Measurements from ENCODE around the gene IL17RC.
A peak's percentile ranks its signal among the peaks of the same experiment; 100 is the strongest.
"Not testable (repeated sequence)": the region's sequence is repeated elsewhere in the genome, so short reads cannot be mapped to it uniquely, and the experiment has no call there.

IL17RC gene

DNA sequence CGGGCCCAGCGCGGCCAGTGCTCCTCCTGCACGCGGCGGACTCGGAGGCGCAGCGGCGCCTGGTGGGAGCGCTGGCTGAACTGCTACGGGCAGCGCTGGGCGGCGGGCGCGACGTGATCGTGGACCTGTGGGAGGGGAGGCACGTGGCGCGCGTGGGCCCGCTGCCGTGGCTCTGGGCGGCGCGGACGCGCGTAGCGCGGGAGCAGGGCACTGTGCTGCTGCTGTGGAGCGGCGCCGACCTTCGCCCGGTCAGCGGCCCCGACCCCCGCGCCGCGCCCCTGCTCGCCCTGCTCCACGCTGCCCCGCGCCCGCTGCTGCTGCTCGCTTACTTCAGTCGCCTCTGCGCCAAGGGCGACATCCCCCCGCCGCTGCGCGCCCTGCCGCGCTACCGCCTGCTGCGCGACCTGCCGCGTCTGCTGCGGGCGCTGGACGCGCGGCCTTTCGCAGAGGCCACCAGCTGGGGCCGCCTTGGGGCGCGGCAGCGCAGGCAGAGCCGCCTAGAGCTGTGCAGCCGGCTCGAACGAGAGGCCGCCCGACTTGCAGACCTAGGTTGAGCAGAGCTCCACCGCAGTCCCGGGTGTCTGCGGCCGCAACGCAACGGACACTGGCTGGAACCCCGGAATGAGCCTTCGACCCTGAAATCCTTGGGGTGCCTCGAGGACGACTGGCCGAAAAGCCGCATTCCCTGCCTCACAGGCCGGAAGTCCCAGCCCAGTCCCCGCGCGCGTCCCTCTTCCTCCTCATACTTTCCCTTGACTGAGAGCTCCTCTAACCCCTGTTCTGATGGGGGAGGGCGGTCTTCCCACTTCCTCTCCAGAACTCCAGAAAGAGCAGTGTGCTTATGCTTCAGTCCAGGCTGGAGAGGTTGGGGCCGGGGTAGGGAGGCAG is 1.4 kb upstream of the IL17RC start:
- no peak for DNase-seq (ENCODE audit: low read depth in 2 of 2)

DNA sequence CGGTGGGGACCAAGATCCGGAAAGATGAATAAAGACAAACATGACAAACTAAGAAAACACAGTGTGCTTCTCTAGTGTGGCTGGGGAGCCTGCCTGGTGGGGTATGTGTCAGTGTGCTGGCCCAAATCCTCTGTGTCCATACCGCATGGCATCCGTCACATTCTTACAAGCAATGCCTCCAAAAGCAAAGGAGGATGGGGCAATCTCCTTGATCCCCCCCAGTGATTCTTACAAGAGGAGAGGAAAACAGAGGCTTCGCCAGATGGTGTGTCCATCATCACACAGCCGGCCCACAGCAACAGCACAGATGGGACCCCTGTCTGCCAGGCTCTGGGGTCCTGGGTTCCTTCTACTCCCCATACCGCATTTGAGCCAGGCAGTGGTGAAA is 558 bp upstream of the IL17RC start:
- no peak for DNase-seq (ENCODE audit: low read depth in 2 of 2)

DNA sequence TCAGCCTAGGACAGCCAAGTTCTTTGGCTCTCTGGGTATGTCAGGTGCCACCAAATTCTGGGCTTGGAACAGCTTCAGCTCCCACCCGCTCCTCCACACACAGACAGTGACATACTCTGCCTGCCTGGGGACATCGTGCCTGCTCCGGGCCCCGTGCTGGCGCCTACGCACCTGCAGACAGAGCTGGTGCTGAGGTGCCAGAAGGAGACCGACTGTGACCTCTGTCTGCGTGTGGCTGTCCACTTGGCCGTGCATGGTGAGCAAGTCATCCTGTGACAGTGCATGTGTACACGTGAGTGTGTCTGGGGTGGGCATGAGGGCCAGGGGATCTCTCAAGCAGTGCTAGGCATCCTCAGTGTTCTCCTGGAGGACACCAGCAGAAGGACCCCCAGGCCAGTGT is 922 bp downstream of the IL17RC start:
- no peak for DNase-seq (ENCODE audit: low read depth in 2 of 2)

DNA sequence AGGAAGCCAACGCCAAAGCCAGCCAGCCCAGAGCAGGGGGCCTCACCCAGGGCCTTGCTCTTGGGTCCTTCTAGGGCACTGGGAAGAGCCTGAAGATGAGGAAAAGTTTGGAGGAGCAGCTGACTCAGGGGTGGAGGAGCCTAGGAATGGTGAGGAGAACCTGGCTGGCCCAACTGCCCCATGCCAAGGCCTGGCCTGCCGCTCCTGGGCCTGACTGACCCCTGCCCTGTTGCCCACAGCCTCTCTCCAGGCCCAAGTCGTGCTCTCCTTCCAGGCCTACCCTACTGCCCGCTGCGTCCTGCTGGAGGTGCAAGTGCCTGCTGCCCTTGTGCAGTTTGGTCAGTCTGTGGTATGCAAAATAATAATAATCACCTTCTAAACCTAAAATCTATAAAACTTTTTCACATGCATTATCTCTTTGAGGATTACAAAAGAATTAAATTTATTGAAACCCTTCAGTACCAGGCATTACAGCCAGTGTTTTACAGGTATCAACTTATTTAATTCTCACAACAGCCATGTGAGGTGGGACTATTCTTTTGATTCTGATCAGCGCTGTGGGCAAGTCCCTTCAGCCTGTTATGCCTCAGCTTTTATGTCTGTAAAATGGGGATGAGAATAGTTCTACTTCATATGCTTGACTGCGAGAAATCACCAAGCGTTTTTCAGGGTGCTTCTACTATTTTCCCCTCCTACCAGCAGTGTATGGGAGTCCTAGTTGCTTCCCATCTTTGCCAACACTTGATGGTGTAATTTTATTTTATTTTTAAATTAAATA is 1.6 kb downstream of the IL17RC start:
- no peak for DNase-seq (ENCODE audit: low read depth in 2 of 2)

DNA sequence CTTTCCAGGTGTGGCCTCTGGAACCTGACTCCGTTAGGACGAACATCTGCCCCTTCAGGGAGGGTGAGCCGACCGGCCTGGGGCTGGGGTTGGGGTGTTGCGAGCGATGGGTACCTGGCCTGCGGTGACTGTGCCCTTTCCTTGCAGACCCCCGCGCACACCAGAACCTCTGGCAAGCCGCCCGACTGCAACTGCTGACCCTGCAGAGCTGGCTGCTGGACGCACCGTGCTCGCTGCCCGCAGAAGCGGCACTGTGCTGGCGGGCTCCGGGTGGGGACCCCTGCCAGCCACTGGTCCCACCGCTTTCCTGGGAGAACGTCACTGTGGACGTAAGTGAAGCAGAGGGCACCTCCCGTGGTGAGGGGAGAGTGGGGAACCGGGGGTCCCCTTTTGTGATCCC is 11.3 kb downstream of the IL17RC start:
- no peak for DNase-seq (ENCODE audit: low read depth in 2 of 2)

DNA sequence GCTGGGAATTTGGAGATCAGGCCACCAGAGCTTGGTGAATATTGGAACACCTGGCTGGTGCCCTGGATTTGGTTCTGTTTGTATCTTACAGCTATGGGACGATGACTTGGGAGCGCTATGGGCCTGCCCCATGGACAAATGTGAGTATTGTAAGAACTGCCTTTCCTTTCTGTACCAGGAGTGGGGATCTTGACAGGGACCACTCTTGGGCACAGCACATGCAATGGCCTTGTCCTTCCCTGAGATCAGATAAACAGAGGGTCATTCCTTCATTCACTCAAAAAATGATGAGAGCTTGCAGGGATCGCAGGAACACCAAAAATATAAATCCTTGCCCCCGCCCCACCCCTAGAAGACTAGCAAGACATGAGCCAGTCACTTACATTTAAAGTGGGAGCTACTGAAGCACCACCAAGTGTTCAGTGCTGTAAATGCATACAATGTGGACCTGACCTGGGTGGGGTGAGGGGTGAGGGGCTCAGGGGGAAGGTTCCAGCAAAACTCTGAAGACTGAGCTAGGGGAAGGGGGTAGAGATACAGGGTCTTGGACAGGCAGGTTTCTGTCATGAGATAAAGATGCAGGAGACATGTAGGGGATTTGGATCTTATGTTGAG is 14.0 kb downstream of the IL17RC start:
- DNase-seq (ENCODE audit: low read depth in 2 of 2), result no peak

DNA sequence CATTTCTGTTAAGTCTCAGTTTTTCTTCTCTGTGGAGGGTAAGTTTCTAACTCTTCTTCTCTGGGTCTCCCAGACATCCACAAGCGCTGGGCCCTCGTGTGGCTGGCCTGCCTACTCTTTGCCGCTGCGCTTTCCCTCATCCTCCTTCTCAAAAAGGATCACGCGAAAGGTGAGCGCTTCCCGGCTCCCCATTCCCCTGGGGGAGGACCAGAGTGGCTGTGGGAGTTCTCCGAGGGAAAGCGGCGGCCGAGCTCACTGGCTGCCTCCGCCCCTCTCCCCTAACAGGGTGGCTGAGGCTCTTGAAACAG is 15.6 kb downstream of the IL17RC start:
- no peak for DNase-seq (ENCODE audit: low read depth in 2 of 2)

DNA sequence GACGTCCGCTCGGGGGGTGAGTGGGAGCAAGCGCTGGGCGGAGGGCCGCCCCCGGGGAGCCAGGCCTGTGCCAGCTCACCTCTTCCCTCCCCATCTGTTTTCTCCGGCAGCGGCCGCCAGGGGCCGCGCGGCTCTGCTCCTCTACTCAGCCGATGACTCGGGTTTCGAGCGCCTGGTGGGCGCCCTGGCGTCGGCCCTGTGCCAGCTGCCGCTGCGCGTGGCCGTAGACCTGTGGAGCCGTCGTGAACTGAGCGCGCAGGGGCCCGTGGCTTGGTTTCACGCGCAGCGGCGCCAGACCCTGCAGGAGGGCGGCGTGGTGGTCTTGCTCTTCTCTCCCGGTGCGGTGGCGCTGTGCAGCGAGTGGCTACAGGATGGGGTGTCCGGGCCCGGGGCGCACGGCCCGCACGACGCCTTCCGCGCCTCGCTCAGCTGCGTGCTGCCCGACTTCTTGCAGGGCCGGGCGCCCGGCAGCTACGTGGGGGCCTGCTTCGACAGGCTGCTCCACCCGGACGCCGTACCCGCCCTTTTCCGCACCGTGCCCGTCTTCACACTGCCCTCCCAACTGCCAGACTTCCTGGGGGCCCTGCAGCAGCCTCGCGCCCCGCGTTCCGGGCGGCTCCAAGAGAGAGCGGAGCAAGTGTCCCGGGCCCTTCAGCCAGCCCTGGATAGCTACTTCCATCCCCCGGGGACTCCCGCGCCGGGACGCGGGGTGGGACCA is 16.1 kb downstream of the IL17RC start:
- peak; percentile 81 to 86 for DNase-seq (ENCODE audit: low read depth in 2 of 2)

DNA sequence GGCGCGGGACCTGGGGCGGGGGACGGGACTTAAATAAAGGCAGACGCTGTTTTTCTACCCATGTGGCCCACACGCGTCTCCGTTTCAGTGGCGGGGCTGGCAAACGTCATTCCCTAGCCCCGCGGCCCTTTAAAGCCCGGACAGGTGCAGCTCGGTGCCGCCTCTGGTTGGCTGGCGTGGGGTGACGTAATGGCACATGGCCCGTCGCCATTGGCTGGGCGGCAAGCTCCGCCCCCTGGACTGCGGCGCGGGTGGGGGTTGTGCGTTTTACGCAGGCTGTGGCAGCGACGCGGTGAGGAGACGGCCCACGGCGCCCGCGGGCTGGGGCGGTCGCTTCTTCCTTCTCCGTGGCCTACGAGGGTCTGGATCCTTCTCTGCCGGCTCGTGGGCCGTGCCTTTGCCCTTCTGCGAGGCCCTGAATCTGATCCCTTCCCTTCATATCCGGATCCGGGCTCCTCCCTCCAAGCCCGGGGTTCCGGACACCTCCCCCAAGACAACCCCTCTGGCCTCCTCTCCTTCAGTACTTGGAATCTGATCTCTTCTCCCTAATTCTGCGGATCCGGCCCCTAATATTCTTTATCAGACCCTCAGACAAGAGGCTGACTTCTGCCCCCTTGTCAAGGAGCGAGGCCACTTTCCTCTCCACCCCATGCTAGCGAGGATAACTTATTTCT is 16.8 kb downstream of the IL17RC start, which contains the start of gene CRELD1:
TSS of gene CRELD1 (plus strand) at position 274 of the 674 bp plus-strand sequence. CDS start 605 bp downstream, outside the sequence.
- DNase-seq (ENCODE audit: low read depth in 2 of 2), result peak; percentile 91 to 97

DNA sequence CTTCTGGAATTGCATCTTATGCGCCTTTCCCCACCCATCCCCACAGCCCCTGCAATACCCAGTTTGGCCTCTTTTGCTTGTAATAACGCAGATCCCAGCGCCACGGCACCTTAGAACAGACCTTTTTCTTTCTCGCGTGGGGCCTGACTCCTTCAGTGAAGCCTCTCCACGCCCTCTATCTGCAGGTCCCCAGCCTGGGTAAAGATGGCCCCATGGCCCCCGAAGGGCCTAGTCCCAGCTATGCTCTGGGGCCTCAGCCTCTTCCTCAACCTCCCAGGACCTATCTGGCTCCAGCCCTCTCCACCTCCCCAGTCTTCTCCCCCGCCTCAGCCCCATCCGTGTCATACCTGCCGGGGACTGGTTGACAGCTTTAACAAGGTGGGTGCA is 17.3 kb downstream of the IL17RC start:
- DNase-seq (ENCODE audit: low read depth in 2 of 2), result no peak

DNA sequence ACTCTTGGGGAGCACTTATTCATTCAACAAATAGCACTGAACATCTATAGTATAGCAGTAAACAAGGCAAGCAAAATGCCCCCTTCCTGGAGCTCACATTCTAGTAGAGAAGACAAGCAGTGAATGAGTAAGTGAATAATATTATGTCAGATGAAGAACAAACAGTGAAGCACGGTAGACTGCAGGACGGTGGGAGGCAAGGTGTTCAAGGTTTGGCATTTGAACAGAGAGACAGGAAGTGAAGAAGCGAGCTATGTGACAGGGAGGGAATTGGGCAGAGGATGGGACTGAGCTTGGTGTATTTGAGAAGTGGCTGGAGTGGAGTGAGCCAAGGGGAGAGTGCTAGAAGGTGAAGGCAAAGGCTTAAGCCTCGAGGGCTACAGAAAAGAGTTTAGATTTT is 18.1 kb downstream of the IL17RC start:
- no peak for DNase-seq (ENCODE audit: low read depth in 2 of 2)

DNA sequence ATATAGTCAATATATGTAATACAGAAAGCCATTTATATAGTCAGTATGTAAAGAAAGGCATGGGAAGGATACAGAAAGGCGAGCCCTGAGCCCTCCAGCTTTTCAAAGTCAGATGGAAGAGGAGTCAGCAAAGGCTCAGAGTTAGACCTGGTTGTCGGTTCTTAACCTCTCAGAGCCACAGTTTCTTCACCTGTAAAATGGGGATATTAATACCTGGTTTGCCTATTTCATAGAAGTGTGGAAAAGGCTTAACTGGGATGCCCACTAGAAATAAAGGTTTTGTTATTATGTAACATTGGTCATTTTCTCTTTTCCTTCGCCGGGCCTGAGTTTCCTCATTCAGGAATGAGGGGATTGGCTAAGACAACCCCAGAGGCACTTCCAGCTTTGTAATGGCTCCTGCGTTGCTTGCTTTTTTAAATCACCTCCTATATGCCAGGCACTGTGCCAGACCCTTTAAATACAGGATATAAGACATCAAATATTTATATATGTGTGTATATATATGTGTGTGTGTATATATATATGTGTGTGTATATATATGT is 19.1 kb downstream of the IL17RC start:
- DNase-seq (ENCODE audit: low read depth in 2 of 2), result no peak

DNA sequence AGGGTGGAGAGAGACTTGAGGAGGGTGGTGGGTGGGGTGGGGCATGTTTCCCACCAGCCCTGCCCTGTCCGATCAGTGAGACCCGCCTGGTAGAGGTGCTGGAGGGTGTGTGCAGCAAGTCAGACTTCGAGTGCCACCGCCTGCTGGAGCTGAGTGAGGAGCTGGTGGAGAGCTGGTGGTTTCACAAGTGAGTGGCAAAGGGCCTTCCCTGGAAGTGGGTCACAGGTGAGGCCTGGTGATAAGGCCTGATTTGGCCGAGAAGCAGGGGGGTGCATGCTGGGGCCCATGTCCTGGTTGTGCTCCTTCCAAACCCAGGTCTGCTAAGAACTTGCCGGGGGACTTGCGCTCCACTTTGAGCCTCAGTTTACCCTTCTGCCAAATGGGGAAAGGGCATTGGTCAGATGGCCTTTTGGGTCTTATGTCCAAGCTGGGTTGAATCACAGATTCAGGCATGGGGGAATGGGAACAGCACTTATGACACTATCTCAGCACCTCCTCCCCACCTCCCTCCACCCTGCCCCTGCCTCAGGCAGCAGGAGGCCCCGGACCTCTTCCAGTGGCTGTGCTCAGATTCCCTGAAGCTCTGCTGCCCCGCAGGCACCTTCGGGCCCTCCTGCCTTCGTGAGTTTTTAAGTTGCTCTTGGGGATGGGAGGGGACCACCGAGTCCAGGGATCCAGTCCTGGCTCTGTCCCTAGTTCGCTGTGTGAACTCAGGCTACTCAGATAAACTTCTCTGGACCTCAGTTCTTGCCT is 20.8 kb downstream of the IL17RC start:
- DNase-seq (ENCODE audit: low read depth in 2 of 2), result no peak

DNA sequence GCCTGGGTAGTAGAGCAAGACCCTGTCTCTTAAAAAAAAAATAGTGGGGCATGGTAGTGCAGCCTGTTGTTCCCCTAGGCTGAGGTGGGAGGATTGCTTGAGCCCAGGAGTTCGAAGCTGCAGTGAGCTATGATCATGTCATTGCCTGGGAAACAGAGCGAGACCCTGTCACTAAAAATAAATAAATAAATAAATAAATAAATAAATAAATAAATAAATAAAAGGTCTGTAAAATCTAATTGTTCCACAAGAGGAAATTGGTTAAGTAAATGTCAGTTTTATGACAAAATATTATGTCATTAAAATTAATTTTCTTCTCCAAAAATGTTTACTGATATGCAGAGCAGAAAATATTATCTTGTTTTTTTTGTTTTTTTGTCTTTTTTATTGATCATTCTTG is 22.1 kb downstream of the IL17RC start:
- DNase-seq (ENCODE audit: low read depth in 2 of 2), result no peak

DNA sequence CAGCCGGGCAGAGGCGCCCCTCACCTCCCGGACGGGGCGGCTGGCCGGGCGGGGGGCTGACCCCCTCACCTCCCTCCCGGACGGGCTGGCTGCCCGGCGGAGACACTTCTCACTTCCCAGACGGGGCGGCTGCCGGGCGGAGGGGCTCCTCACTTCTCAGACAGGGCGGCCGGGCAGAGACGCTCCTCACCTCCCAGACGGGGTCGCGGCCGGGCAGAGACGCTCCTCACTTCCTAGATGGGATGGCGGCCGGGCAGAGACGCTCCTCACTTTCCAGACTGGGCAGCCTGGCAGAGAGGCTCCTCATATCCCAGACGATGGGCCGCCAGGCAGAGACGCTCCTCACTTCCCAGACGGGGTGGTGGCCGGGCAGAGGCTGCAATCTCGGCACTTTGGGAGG is 23.0 kb downstream of the IL17RC start:
- DNase-seq (ENCODE audit: low read depth in 2 of 2), result not testable (repeated sequence)

DNA sequence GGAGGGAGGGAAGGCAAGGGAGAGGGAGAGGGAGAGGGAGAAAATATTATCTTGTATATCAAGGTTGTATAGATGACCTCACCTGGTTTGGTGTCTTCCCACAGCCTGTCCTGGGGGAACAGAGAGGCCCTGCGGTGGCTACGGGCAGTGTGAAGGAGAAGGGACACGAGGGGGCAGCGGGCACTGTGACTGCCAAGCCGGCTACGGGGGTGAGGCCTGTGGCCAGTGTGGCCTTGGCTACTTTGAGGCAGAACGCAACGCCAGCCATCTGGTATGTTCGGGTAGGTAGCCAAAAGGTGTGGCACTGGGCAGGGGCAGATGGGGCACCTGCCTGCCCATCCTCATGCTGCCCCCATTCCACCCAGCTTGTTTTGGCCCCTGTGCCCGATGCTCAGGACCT is 23.8 kb downstream of the IL17RC start:
- no peak for DNase-seq (ENCODE audit: low read depth in 2 of 2)

DNA sequence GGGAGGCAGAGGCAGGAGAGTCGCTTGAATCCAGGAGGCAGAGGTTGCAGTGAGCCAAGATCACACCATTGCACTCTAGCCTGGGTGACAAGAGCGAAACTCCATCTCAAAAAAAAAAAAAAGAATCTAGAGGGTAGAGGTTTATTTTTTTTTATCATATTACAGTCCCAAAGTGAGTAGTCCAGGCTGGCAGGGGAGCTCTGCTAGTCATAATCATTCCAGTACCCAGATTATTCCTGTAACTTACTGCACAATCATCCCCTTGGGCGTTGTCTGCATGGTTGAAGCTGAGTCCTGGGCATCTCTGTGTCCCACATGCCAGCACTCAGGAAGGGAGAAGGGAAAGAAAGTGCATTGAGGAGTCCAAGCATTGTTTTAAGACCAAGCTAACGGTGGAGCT is 25.3 kb downstream of the IL17RC start:
- no peak for DNase-seq (ENCODE audit: low read depth in 2 of 2)

DNA sequence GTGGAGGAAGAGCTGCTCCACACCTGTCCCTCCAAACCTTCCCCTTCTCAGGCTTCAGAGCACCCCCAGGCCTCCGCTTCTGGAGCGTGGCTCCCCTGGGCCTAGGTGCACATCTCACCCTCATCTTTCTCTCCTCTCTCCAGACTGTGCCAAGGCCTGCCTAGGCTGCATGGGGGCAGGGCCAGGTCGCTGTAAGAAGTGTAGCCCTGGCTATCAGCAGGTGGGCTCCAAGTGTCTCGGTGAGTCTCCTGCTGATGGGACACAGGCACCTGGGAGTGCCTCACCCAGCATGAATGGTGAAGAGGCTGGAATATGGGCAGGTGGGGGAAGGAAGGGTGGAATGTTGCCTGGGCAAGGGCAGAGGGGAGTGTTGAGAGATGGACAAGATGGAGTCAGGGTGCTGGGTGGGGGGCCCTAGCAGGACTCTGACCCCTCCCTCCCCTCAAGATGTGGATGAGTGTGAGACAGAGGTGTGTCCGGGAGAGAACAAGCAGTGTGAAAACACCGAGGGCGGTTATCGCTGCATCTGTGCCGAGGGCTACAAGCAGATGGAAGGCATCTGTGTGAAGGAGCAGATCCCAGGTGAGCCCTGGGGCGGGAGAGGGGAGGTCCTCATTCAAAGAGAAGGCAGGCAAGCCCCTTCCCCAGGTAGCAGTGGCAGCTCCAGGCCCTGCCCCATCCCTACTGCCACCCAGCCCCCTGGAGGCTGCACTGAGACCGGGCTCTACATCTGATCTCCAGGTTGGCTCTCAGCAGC is 26.2 kb downstream of the IL17RC start:
- no peak for DNase-seq (ENCODE audit: low read depth in 2 of 2)

DNA sequence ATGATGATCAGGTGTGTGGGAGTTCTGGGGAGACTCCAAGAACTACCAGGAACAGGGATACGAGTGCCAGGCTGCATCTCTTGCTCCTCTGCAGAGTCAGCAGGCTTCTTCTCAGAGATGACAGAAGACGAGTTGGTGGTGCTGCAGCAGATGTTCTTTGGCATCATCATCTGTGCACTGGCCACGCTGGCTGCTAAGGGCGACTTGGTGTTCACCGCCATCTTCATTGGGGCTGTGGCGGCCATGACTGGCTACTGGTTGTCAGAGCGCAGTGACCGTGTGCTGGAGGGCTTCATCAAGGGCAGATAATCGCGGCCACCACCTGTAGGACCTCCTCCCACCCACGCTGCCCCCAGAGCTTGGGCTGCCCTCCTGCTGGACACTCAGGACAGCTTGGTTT is 27.4 kb downstream of the IL17RC start:
- no peak for DNase-seq (ENCODE audit: low read depth in 2 of 2)

DNA sequence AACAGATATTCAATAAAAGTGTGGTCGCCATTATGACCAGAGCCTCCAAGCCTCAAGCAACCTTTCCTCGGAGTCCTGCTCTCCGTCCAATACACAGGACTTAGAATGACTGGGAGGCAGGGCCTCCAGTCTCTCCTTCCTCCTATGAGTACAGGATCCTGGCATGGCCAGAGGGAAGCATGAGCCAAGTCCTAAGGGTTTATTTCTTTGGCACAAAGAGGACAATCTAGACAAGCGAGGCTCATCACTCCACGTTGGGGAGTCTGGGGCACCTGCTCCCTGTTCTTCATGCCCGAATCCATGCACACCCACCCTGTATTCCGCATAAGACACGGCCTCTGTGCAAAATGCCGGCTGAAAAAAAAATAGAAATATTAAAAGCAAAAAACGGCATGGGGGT is 28.5 kb downstream of the IL17RC start:
- no peak for DNase-seq (ENCODE audit: low read depth in 2 of 2)

Measured in activated CD8-positive, alpha-beta memory T cell treated with anti-CD3 and anti-CD28 coated beads for 4 hours (primary cell).